NT2/D1 (cell line): ENCODE measurements around the gene TGFBI.

Experiments used
- SUZ12 ChIP-seq: IDR thresholded peaks from 2 replicates; pipeline ENCODE4 v1.6.1; 2011; ENCODE audit not compliant: insufficient read length, insufficient read depth; ENCODE audit errors: extremely low read depth
- YY1 ChIP-seq: IDR thresholded peaks from 2 replicates; pipeline ENCODE4 v1.6.1; 2011; ENCODE audit not compliant: insufficient read length, insufficient read depth

GRCh38 chr5:136013559-136013958, 15.2 kb upstream of the TGFBI start:
- TF ChIP-seq SUZ12 (no peak), YY1 (no peak)
